GM19397 (cell line): ENCODE data around the gene PITPNM1.
"Not testable (repeated sequence)": the region's sequence is repeated elsewhere in the genome, so short reads cannot be mapped to it uniquely, and the experiment has no call there.

Experiments
- ATAC-seq: cut with Tn5 transposase; IDR thresholded peaks from one replicate; pipeline ENCODE4 v1.9.1; 2021; ENCODE audit warnings: mild to moderate bottlenecking, moderate library complexity; ENCODE audit not compliant: unreplicated experiment

PITPNM1 gene

GRCh38 chr11:67523556-67524479 is 18.7 kb upstream of the PITPNM1 start:
- ATAC-seq = no peak

GRCh38 chr11:67522844-67523555 is 17.8 kb upstream of the PITPNM1 start, which contains the start of gene CABP2:
Gene CABP2 (minus strand): TSS chr11:67523446. CDS start chr11:67523326, 120 bp downstream.
- ATAC-seq = no peak

- no peak for ATAC-seq
Measured at GRCh38 chr11:67522338-67522737, 17.2 kb upstream of the PITPNM1 start.

GRCh38 chr11:67521924-67522323 is 16.8 kb upstream of the PITPNM1 start:
- no peak for ATAC-seq

GRCh38 chr11:67520856-67521824 is 16.0 kb upstream of the PITPNM1 start:
- ATAC-seq = no peak

- no peak for ATAC-seq
Measured at GRCh38 chr11:67519726-67520125, 14.6 kb upstream of the PITPNM1 start.

GRCh38 chr11:67517784-67518552 is 12.8 kb upstream of the PITPNM1 start:
- ATAC-seq = no peak

- no peak for ATAC-seq
Measured at GRCh38 chr11:67516806-67517205, 11.6 kb upstream of the PITPNM1 start.

- ATAC-seq = no peak
Measured at GRCh38 chr11:67514116-67514515, 9.0 kb upstream of the PITPNM1 start.

- not testable (repeated sequence) for ATAC-seq
Measured at GRCh38 chr11:67511558-67511957, 6.4 kb upstream of the PITPNM1 start.

GRCh38 chr11:67510023-67510345 is 4.8 kb upstream of the PITPNM1 start:
- no peak for ATAC-seq

- peak; percentile 41 for ATAC-seq
Measured at GRCh38 chr11:67508486-67509121, 3.4 kb upstream of the PITPNM1 start.

- peak; percentile 75 for ATAC-seq
Measured at GRCh38 chr11:67507864-67508485, 2.8 kb upstream of the PITPNM1 start, which contains the start of gene CDK2AP2. Gene CDK2AP2 (minus strand): TSS chr11:67508162. CDS start chr11:67508082, 80 bp downstream.

GRCh38 chr11:67507242-67507863 is 2.2 kb upstream of the PITPNM1 start:
- no peak for ATAC-seq

GRCh38 chr11:67506426-67507051 is 1.4 kb upstream of the PITPNM1 start:
- no peak for ATAC-seq

GRCh38 chr11:67505605-67506396 is 638 bp upstream of the PITPNM1 start:
- no peak for ATAC-seq
